ENCODE measurements around the gene SMG6. TPM values are rescaled to one million over a fixed set of nuclear protein-coding genes. Genes with fewer than 3 reads are reported as not detected.
A peak's percentile ranks its signal among the peaks of the same experiment; 100 is the strongest.

Gene SMG6
- total and polyA plus RNA-seq, 3 experiments from 2014 or later = 11.2 to 54.1 (median 53.3) TPM

DNA sequence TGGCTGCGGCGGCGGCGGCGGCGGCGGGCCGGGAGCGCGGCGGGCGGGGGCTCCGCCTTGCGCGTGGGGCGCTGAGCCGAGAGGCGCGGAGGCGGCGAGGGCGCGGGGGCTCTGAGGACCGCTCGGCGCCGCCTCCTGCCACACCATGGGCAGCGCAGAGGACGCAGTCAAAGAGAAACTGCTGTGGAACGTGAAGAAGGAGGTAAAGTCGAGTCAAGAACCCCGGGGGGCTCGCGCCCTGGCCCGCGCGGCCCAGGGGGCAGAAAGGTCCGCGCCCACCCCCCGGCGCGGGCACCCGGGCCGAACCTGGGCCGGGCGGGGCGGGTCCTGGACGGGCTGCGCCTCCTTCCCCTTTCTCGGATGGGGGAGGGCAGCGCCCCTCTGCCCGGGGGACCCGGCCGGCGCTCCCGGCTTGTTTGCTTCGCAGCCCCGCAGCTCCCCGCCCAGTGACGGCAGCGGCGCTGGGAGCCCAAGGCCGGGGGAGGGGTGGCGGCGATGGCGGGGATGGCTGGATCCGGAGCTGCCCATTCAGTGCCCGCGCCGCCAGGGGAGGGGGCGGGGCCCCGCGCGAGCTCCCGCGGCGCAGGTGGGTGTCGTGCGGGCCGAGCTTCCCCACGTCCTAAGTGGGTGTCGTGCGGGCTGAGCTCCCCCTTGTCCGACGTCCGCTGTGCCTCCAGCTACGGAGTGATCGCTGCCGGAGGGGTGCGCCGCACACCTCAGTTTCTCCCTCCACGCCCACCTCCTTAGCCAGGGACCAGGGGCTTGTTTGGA is 34.1 kb upstream of the SMG6 start:
- Histone ChIP-seq H3K4me1 (ENCODE audit: insufficient read depth, low read length) (peaks cover 20% of the 10 kb centered on the region), H3K36me3 (ENCODE audit: insufficient read depth, low read length) (peaks cover 25% of the 10 kb centered on the region), H3K27ac (ENCODE audit: low read depth, low read length) (peak overlapping the region; percentile 54), H3K9me3 (ENCODE audit: low read length) (no peaks in the 10 kb centered on the region), H3K4me3 (ENCODE audit: low read length) (peak overlapping the region; percentile 56), H3K27me3 (ENCODE audit: insufficient read depth, low read length, poor library complexity, severe bottlenecking) (no peaks in the 10 kb centered on the region)
- H3K36me3 Mint-ChIP-seq = peaks cover 3 to 18% (median 7%) of the 10 kb centered on the region in 3 donors
- ChIA-PET POLR2A (interaction anchor here (0.7 to 3.4 kb wide), 4 partner anchors 15 to 63 kb away, joined by 3 to 24 read pairs (median 6); partner anchors contain the start of genes MNT, SMG6 and SRR), CTCF (interaction anchor here (1.3 to 3.4 kb wide), 4 partner anchors 11 to 281 kb away, joined by 6 to 18 read pairs (median 8); no protein-coding TSS in a partner anchor)
- peak; percentile 33 to 74 (median 60) for DNase-seq
- H3K9me3 Mint-ChIP-seq = no peaks in the 10 kb centered on the region
- H3K4me3 Mint-ChIP-seq = peak overlapping the region; percentile 93 to 99 (median 97)
- no peaks in the 10 kb centered on the region for H3K27me3 Mint-ChIP-seq
- H3K27ac Mint-ChIP-seq = peak overlapping the region in 7 of 8 donors; percentile 85 to 93 (median 89)
- peaks cover 30 to 43% (median 31%) of the 10 kb centered on the region in 3 donors for H3K4me1 Mint-ChIP-seq

DNA sequence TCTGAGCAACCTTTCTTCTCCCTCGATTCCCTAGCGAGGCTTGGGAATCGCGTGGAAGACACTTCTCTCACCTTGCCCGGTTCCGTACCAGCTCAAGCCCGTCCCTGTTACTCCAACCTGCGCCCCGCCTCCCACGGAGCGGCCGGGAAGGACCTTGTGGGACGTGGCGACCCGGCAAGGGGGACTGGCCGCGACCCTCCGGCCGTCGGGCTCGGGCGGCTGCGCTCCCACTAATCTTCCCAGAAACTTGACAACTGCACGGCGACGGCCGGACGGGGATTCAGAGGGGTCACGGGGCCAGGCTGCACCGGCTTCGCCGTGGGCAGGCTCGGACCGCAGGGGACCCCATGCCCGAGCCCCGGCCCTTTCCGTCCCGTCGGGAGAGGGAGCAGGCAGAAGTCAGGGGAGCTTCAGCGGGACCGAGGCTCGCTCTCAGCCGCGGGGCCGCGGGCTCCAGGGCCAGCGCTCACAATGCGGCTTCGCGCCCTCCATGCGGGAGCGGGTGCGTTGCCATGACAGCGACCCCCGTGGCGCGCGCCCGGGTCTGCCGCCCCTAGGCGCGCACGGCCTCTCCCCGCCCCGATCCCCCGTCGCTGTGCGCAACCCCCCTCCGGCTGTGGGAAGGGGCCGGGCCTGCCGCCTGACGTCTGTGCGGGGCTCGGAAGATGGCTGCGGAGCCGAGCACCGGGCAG is 33.4 kb upstream of the SMG6 start, which contains the start of gene SGSM2:
TSS of gene SGSM2 (plus strand) at position 650 of the 692 bp plus-strand sequence. CDS start 188 bp downstream, outside the sequence.
- CTCF ChIA-PET = interaction anchor here (1.0 to 3.4 kb wide), 8 partner anchors 10 to 282 kb away, joined by 3 to 20 read pairs (median 6); partner anchors contain the start of gene HIC1
- H3K27me3 Mint-ChIP-seq = no peaks in the 10 kb centered on the region
- H3K36me3 Mint-ChIP-seq = peaks cover 3 to 13% (median 7%) of the 10 kb centered on the region in 3 donors
- H3K27ac Mint-ChIP-seq = peak within 1 kb of the TSS; percentile 85 to 98 (median 96)
- peaks cover 30 to 39% (median 31%) of the 10 kb centered on the region in 3 donors for H3K4me1 Mint-ChIP-seq
- POLR2A ChIA-PET = interaction anchor here (1.1 to 3.4 kb wide), 5 partner anchors 11 to 64 kb away, joined by 3 to 24 read pairs (median 5); partner anchors contain the start of genes MNT, SMG6 and SRR
- Histone ChIP-seq H3K4me3 (ENCODE audit: low read length) (peak within 1 kb of the TSS; percentile 98), H3K9me3 (ENCODE audit: low read length) (no peaks in the 10 kb centered on the region), H3K27me3 (ENCODE audit: insufficient read depth, low read length, poor library complexity, severe bottlenecking) (no peaks in the 10 kb centered on the region), H3K27ac (ENCODE audit: low read depth, low read length) (peak within 1 kb of the TSS; percentile 64), H3K36me3 (ENCODE audit: insufficient read depth, low read length) (peaks cover 30% of the 10 kb centered on the region), H3K4me1 (ENCODE audit: insufficient read depth, low read length) (peaks cover 20% of the 10 kb centered on the region)
- peak; percentile 68 to 87 (median 73) for DNase-seq
- no peaks in the 10 kb centered on the region for H3K9me3 Mint-ChIP-seq
- peak within 1 kb of the TSS; percentile 93 to 99 (median 97) for H3K4me3 Mint-ChIP-seq

DNA sequence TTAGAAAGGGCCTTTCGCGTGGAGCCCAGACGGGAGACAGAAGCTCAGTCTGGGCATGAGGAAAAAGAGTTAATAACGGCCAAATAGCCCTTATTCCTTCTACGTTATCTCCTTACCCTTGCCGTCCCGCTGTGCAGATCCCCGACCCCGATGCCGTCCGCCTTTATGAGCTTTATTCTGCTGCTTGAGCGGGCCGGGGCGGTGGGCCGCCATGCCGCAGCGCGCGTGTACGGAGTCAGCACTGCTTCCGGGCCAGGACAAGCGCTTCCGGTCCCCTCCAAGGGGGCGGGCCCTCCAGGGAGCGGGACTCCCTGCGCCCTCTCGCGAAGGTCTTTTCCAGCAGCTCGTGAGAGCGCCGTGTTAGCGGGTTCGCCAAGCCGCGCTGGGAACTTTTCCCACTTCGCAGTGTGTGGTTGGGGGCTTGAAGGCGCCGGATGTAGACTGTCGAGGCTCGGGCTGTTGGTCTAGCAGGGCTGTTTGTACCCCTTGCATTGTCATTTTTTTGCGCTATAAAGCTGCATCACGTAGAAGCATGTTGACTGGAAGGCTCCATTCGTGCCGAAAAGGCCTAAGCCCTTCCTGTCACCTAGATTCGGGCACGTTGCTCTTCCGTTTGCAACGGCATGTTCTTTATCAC is 32.7 kb upstream of the SMG6 start, which contains the start of gene TSR1:
TSS of gene TSR1 (minus strand) at position 243 of the 637 bp plus-strand sequence. CDS start at position 213, 30 bp downstream.
- peak within 1 kb of the TSS in 7 of 8 donors; percentile 89 to 98 (median 96) for H3K27ac Mint-ChIP-seq

DNA sequence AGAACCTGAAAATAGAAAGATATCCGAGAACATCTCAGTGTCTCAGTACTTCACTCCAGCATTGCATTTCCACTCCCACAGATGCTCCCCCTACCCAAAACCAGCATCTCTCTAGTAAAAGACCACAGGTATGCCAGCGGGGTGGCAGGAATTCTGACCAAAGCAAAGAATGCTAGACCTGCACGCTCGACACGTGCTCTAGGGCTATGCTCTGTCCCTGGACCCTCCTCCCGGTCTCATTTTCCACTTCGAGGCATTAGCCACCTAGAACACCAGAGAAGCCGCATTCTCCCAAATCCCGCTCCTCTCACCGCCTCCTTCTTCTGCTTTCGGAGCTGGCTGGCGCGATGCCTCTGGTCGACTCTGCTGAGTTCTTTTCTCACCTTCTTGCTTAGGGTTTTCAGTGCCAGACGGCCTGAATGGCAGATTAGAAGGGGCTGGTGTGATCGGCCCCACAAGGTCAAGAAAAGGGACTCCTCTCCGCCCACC is 32.2 kb upstream of the SMG6 start:
- CTCF ChIA-PET = interaction anchor here (1.0 to 3.4 kb wide), 7 partner anchors 9 to 281 kb away, joined by 3 to 20 read pairs (median 5); partner anchors contain the start of gene HIC1

More for the DNA sequence above, 32.7 kb upstream of the SMG6 start, which contains the start of gene TSR1:
- no peaks in the 10 kb centered on the region for H3K9me3 ChIP-seq (ENCODE audit: low read length)
- CTCF ChIA-PET = interaction anchor here (1.0 to 3.4 kb wide), 7 partner anchors 10 to 282 kb away, joined by 3 to 20 read pairs (median 5); partner anchors contain the start of gene HIC1
- POLR2A ChIA-PET = interaction anchor here (0.7 to 3.4 kb wide), 7 partner anchors 12 to 282 kb away, joined by 3 to 24 read pairs (median 5); partner anchors contain the start of genes HIC1, MNT, SMG6 and SRR
- peaks cover 30 to 35% (median 31%) of the 10 kb centered on the region in 3 donors for H3K4me1 Mint-ChIP-seq
- H3K4me3 Mint-ChIP-seq = peak within 1 kb of the TSS in 6 of 7 donors; percentile 93 to 99 (median 98)
- H3K36me3 Mint-ChIP-seq = peaks cover 3 to 7% (median 4%) of the 10 kb centered on the region in 3 donors
- peaks cover 20% of the 10 kb centered on the region for H3K4me1 ChIP-seq (ENCODE audit: insufficient read depth, low read length)
- peak within 1 kb of the TSS; percentile 98 for H3K4me3 ChIP-seq (ENCODE audit: low read length)
- peak; percentile 84 to 92 (median 85) for DNase-seq
- H3K27me3 ChIP-seq (ENCODE audit: insufficient read depth, low read length, poor library complexity, severe bottlenecking) = no peaks in the 10 kb centered on the region
- no peaks in the 10 kb centered on the region for H3K9me3 Mint-ChIP-seq
- H3K27me3 Mint-ChIP-seq = no peaks in the 10 kb centered on the region
- peaks cover 37% of the 10 kb centered on the region for H3K36me3 ChIP-seq (ENCODE audit: insufficient read depth, low read length)
- H3K27ac ChIP-seq (ENCODE audit: low read depth, low read length) = peak within 1 kb of the TSS; percentile 64

DNA sequence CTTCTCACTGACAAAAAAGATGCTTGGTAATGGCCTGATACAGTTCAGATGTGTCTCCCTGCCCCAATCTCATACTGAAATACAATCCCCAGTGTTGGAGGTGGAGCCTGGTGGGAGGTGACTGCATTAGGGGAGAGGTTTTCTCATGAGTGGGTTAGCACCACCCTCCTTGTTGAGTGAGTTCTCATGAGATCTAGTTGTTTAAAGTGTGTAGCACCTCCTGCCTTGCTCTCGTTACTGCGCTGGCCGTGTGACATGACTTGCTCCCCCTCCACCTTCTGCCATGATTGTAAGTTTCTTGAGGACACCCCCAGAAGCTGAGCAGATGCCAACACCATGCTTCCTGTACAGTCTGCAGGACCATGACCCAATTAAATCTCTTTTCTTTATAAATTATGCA is 27.7 kb upstream of the SMG6 start:
- Histone ChIP-seq H3K4me3 (ENCODE audit: low read length) (no peak overlapping the region), H3K36me3 (ENCODE audit: insufficient read depth, low read length) (peaks cover 60% of the 10 kb centered on the region), H3K27ac (ENCODE audit: low read depth, low read length) (no peak overlapping the region), H3K9me3 (ENCODE audit: low read length) (no peaks in the 10 kb centered on the region), H3K4me1 (ENCODE audit: insufficient read depth, low read length) (peaks cover 14% of the 10 kb centered on the region), H3K27me3 (ENCODE audit: insufficient read depth, low read length, poor library complexity, severe bottlenecking) (no peaks in the 10 kb centered on the region)
- ChIA-PET POLR2A (no interaction called here), CTCF (interaction anchor here (2.5 kb wide), 1 partner anchor 22 kb away, joined by 6 read pairs; no protein-coding TSS in a partner anchor)
- DNase-seq = no peak
- Mint-ChIP-seq H3K36me3 (peaks cover 10 to 19% (median 10%) of the 10 kb centered on the region in 3 donors), H3K27me3 (no peaks in the 10 kb centered on the region), H3K4me3 (no peak overlapping the region), H3K27ac (no peak overlapping the region), H3K4me1 (peaks cover 21 to 25% (median 24%) of the 10 kb centered on the region in 3 donors), H3K9me3 (no peaks in the 10 kb centered on the region)

More for the DNA sequence above, 32.2 kb upstream of the SMG6 start:
- peak overlapping the region; percentile 64 for H3K27ac ChIP-seq (ENCODE audit: low read depth, low read length)
- peaks cover 43% of the 10 kb centered on the region for H3K36me3 ChIP-seq (ENCODE audit: insufficient read depth, low read length)
- H3K9me3 Mint-ChIP-seq = no peaks in the 10 kb centered on the region
- H3K4me3 Mint-ChIP-seq = peak overlapping the region in 6 of 7 donors; percentile 93 to 99 (median 98)
- H3K27me3 ChIP-seq (ENCODE audit: insufficient read depth, low read length, poor library complexity, severe bottlenecking) = no peaks in the 10 kb centered on the region
- POLR2A ChIA-PET = interaction anchor here (0.7 to 3.4 kb wide), 7 partner anchors 12 to 281 kb away, joined by 3 to 24 read pairs (median 5); partner anchors contain the start of genes HIC1, MNT, SMG6 and SRR
- no peak for DNase-seq
- peaks cover 30 to 35% (median 31%) of the 10 kb centered on the region in 3 donors for H3K4me1 Mint-ChIP-seq
- H3K4me3 ChIP-seq (ENCODE audit: low read length) = peak overlapping the region; percentile 98
- no peaks in the 10 kb centered on the region for H3K9me3 ChIP-seq (ENCODE audit: low read length)
- H3K4me1 ChIP-seq (ENCODE audit: insufficient read depth, low read length) = peaks cover 20% of the 10 kb centered on the region
- H3K36me3 Mint-ChIP-seq = peaks cover 3 to 7% (median 7%) of the 10 kb centered on the region in 3 donors
- H3K27me3 Mint-ChIP-seq = no peaks in the 10 kb centered on the region
- H3K27ac Mint-ChIP-seq = peak overlapping the region in 7 of 8 donors; percentile 89 to 98 (median 96)

DNA sequence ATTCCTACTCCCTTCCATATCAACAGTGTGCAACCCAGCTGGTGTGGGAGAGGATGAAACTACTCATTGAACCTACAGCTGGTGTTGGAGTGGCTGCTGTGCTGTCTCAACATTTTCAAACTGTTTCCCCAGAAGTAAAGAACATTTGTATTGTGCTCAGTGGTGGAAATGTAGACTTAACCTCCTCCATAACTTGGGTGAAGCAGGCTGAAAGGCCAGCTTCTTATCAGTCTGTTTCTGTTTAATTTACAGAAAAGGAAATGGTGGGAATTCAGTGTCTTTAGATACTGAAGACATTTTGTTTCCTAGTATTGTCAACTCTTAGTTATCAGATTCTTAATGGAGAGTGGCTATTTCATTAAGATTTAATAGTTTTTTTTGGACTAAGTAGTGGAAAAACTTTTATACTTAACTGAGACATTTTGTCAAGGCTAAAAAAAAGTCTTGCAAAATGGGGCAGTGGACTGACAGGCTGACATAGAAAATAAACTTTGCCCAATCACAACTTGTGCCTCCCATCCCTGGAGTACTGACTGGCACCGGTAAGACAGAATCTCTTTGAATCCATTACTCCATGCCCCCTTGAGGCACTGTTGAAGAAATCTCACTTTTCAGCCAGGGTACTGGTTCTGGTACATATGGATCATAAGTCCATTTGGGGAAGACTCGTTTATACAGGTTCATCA is 20.2 kb upstream of the SMG6 start:
- no peaks in the 10 kb centered on the region for H3K9me3 Mint-ChIP-seq
- Histone ChIP-seq H3K27ac (ENCODE audit: low read depth, low read length) (no peak overlapping the region), H3K9me3 (ENCODE audit: low read length) (no peaks in the 10 kb centered on the region), H3K4me3 (ENCODE audit: low read length) (no peak overlapping the region), H3K27me3 (ENCODE audit: insufficient read depth, low read length, poor library complexity, severe bottlenecking) (no peaks in the 10 kb centered on the region), H3K36me3 (ENCODE audit: insufficient read depth, low read length) (peaks cover 32% of the 10 kb centered on the region), H3K4me1 (ENCODE audit: insufficient read depth, low read length) (no peaks in the 10 kb centered on the region)
- POLR2A ChIA-PET = no interaction called here
- no peaks in the 10 kb centered on the region for H3K27me3 Mint-ChIP-seq
- CTCF ChIA-PET = interaction anchor here (0.8 to 2.2 kb wide), 2 partner anchors 20 to 29 kb away, joined by 3 to 5 read pairs; partner anchors contain the start of genes SMG6 and SRR
- DNase-seq = no peak
- no peak overlapping the region for H3K4me3 Mint-ChIP-seq
- H3K36me3 Mint-ChIP-seq = peaks cover 10 to 54% (median 28%) of the 10 kb centered on the region in 3 donors
- H3K4me1 Mint-ChIP-seq = peaks cover 0 to 3% (median 0%) of the 10 kb centered on the region in 3 donors
- H3K27ac Mint-ChIP-seq = no peak overlapping the region

Measured in CD8-positive, alpha-beta memory T cell (primary cell).